ENCODE measurements around the gene SMIM23.
A peak's percentile ranks its signal among the peaks of the same experiment; 100 is the strongest.

- TF ChIP-seq POLR2AphosphoS5 (IDR thresholded peaks at IDR 0.05) (peak in 1 of 3 donors; percentile 32), CTCF (IDR thresholded peaks at IDR 0.05) (no peak), POLR2A (IDR thresholded peaks at IDR 0.05) (no peak)
Measured at GRCh38 chr5:171750311-171750788, 35.3 kb upstream of the SMIM23 start.

Measured in breast epithelium (tissue), 3 donors.